Fibroblast of skin of right biceps (primary cell): ENCODE measurements around the gene FAM241A.
"Not testable (repeated sequence)": the region's sequence is repeated elsewhere in the genome, so short reads cannot be mapped to it uniquely, and the experiment has no call there.

Experiments used
- DNase-seq: peaks from one replicate; pipeline ENCODE4 v3.0.0-alpha.2; 2013

The FAM241A gene

GRCh38 chr4:112175840-112176239 lies 30.6 kb downstream of the FAM241A start:
- no peak for DNase-seq

- no peak for DNase-seq
These were observed 31.3 kb downstream of the FAM241A start for GRCh38 chr4:112176596-112176995.

- DNase-seq: peak; percentile 45
These were observed 33.5 kb downstream of the FAM241A start for GRCh38 chr4:112178741-112179140.

GRCh38 chr4:112181358-112182000 lies 36.2 kb downstream of the FAM241A start:
- DNase-seq: no peak

- DNase-seq: no peak
These were observed 37.4 kb downstream of the FAM241A start for GRCh38 chr4:112182604-112183003.

- peak; percentile 3 for DNase-seq
These were observed 38.0 kb downstream of the FAM241A start for GRCh38 chr4:112183252-112183651.

GRCh38 chr4:112184438-112184837 lies 39.2 kb downstream of the FAM241A start:
- DNase-seq: no peak

- no peak for DNase-seq
These were observed 40.1 kb downstream of the FAM241A start for GRCh38 chr4:112185334-112185733.

- DNase-seq: no peak
These were observed 40.8 kb downstream of the FAM241A start for GRCh38 chr4:112185740-112186670.

- no peak for DNase-seq
These were observed 44.5 kb downstream of the FAM241A start for GRCh38 chr4:112189754-112190153.

- DNase-seq: no peak
These were observed 45.4 kb downstream of the FAM241A start for GRCh38 chr4:112190684-112191083.

- DNase-seq: no peak
These were observed 51.2 kb downstream of the FAM241A start for GRCh38 chr4:112196461-112196860.

- DNase-seq: no peak
These were observed 53.8 kb downstream of the FAM241A start for GRCh38 chr4:112199041-112199440.

GRCh38 chr4:112201915-112202505 lies 56.8 kb downstream of the FAM241A start:
- DNase-seq: no peak

GRCh38 chr4:112203593-112203992 lies 58.3 kb downstream of the FAM241A start:
- no peak for DNase-seq

- no peak for DNase-seq
These were observed 61.2 kb downstream of the FAM241A start for GRCh38 chr4:112206431-112206830.

- not testable (repeated sequence) for DNase-seq
These were observed 63.2 kb downstream of the FAM241A start for GRCh38 chr4:112208137-112209095.

GRCh38 chr4:112210777-112211176 lies 65.5 kb downstream of the FAM241A start:
- no peak for DNase-seq

GRCh38 chr4:112213091-112213490 lies 67.8 kb downstream of the FAM241A start:
- DNase-seq: no peak

GRCh38 chr4:112213856-112214255 lies 68.6 kb downstream of the FAM241A start:
- peak; percentile 22 for DNase-seq

- peak; percentile 31 for DNase-seq
These were observed 69.4 kb downstream of the FAM241A start for GRCh38 chr4:112214390-112215264.
